HG03558 (cell line): ENCODE measurements around the gene PAQR7.

Experiments used
- ATAC-seq: cut with Tn5 transposase; IDR thresholded peaks from one replicate; pipeline ENCODE4 v1.9.1; 2021; ENCODE audit warnings: moderate number of reproducible peaks; ENCODE audit not compliant: unreplicated experiment; ENCODE audit errors: extremely low read depth

PAQR7 gene

GRCh38 chr1:25876693-25877077, 1.2 kb upstream of the PAQR7 start:
- no peak for ATAC-seq

DNA sequence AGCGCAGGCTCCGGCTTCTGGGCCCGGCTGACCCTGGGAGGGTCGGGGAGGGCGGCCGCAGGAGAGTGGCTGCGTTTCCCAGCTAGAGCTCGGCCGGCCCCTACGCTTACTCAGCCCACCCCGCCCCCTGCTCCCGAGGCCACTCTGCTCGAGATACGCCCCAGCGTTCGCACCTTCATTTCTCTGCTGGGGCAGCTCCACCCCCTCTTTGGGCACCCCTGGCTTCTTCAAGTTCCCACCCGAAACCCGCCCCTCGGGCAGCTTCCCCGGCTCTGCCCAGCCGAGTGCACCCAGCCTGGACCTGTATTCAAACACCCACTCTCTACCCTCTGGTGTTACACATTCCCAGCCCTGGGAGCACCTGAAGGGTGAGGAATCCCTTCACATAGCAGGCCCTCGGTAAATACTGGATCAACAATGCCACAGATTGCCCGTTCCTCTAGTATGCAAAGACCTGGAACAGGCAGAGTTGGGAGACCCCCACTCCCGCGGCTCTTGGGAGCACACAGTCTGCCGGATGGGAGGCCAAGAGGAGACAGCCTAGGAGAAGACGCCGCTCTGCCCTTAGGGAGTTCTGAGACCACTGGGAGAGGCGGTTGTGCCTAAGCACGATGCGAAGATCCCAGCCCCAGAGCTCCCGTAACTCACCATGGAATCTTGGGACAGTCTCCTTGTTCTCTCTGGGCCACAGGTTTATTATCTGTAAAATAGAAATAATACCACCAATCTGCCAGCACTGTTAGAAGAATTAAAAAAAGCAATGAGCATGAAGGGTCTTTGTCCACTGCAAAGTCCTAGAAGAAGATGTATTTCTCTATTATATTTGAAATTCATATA, 566 bp upstream of the PAQR7 start:
- no peak for ATAC-seq

GRCh38 chr1:25874635-25875153, 814 bp downstream of the PAQR7 start:
- ATAC-seq: no peak

- no peak for ATAC-seq
Observed at GRCh38 chr1:25874209-25874608, 1.3 kb downstream of the PAQR7 start.

GRCh38 chr1:25873120-25873519, 2.4 kb downstream of the PAQR7 start:
- ATAC-seq: no peak

DNA sequence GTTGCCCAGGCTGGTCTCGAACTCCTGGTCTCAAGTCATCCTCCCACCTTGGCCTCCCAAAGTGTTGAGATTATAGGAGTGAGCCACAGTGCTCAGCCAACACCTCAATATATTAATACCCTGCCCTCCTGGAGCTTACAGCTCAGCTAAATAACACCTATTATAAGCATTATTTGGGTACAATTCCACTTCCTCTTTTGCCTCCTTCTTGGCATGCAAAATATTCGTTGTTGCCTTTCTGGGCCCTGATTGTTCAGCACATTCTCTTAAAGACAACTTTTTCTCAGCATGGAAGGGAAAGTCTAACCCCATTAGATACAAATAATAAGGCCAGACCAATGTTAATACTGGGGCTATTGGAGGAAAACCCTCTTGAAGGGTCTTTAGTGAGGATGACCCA, 2.8 kb downstream of the PAQR7 start:
- no peak for ATAC-seq

GRCh38 chr1:25871704-25872494, 3.6 kb downstream of the PAQR7 start:
- no peak for ATAC-seq

GRCh38 chr1:25871086-25871703, 4.3 kb downstream of the PAQR7 start:
- no peak for ATAC-seq

GRCh38 chr1:25870614-25871013, 4.9 kb downstream of the PAQR7 start:
- no peak for ATAC-seq

- ATAC-seq: no peak
Observed at GRCh38 chr1:25869909-25870606, 5.5 kb downstream of the PAQR7 start.

DNA sequence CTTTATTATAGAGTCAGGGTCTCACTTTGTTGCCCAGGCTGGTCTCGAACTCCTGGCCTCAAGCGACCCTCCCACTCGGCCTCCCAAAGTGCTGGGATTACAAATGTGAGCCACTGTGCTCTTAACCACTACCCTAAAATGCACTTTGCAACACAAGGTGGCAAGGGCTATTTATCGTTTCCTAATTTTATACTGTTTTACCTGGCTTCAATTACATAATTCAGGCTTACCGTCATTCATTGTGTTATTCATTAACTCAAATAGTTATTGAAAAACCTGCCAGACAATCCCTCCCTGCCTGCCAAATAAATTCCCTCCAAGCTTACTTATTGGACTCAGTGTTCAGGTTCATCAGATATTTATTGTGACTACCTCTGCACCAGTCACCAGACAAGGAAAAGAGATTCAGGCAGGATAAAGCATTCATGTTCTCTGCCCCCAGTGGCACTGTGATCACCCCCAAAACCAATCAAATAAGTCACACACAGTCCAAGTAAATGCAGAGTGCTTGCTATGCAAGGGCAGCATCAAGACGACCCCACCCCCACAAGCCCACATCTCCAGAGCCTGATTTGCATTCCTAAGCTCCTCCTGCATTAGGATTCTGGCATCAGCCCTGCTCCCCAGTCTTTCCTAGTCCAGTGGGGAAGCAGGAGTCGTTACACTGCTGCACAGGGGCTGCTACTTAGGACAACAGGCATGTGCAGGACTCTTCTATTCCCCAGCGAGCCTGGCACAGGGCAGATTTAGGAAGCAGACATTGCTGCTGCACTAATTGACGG, 8.1 kb downstream of the PAQR7 start:
- ATAC-seq: no peak

DNA sequence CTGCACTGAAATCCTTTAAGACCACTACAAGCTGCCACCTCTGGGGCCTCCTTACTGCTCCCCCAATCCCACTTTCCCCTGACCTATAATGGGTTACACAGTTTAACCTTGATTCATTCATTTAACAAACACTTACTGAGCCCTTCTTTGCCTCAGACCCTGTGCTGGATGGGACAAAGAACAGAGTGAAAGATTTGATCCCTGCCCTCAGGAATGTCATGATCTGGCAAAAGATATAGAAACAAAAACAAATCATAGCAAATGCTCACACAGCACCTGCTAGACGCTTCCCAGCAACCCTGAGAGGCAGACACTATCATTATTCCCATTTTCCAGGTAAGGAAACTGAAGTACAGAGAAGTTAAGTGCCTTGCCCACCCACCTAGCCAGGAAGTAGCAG, 9.2 kb downstream of the PAQR7 start:
- no peak for ATAC-seq

- no peak for ATAC-seq
Observed at GRCh38 chr1:25864434-25864833, 11.1 kb downstream of the PAQR7 start.

GRCh38 chr1:25863486-25864262, 11.8 kb downstream of the PAQR7 start:
- ATAC-seq: no peak

DNA sequence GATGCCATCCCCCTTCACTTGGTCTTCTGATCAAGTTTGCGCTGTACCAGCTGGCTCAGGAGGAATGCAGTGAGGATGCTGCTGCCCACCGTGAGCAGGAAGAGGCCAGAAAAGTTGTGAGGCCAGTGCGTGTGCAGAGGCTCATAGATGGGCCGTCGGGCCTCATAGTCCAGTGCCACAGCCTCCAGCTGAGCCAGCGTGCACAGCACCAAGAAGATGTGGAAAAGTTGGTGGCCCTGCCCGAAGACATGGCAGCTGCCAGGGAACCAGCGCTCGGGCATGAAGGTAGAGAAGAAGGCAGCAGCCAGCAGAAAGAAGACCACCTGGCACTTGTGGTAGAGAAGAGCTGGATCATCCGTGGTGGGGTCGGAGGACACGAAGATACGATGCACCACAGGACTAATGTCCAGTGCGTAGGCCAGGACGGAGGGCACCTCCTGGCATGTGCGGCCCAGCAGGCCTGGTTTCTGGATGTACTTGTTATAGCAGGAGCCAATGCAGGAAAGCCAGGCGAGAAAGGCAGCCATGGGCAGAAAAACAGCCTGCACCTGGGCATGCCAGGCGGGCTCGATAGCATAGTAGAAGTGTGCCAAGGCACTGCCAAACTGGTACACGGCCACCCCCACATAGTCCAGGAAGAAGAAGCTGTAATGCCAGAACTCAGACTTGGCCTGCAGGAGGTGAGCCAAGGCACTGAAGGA, 12.6 kb downstream of the PAQR7 start:
- ATAC-seq: no peak

DNA sequence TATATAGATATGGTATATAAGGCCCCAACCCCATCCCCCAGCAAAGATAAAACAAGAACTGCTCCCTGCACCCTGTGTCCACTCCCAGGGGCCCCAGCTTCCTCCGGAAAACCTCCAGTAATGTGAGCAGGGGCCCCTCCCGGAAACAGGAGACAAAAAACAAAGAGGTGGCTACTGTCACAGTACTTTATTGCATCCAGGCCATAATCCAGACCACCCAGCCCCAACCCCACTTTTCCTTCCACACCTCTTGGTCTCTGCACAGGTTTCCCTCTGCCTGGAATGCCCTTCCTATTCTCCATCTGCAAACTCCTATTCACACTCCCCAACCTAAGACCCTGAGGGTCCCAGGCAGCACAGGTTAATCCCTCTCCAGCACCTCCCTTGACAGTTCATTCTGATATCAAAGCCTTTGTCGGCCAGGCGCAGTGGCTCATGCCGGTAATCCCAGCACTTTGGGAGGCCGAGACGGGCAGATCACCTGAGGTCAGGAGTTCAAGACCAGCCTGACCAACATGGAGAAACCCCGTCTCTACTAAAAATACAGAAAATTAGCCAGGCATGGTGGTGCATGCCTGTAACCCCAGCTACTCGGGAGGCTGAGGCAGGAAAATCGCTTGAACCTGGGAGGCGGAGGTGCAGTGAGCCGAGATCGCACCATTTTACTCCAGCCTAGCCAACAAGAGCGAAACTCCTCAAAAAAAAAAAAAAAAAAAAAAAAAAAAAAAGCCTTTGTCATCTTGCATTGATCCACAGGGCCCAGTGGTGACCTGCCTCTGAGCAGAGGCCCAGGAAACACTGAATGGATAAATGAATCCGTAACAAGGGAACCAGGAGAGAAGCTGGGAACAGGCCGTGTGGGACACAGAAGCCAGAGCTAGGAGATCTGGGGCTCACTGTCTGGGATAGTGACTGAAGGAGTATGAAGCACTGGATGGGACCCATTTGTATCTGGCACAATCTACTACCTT, 13.9 kb downstream of the PAQR7 start:
- ATAC-seq: no peak
